IMR-90 (cell line): ENCODE data around the gene IFNGR1. TPM values are rescaled to one million over a fixed set of nuclear protein-coding genes. Genes with fewer than 3 reads are reported as not detected.

Experiments
- ATAC-seq: fragments of 200-7000 bp; cut with Tn5 transposase; 2 replicates; pipeline ENCODE4 v1.9.1; 2020; ENCODE audit warnings: low read depth, mild to moderate bottlenecking, moderate library complexity
- BruUV-seq: library from RNA; stranded (reverse); fragments of 400-500 nt; replicated peaks from 2 replicates; lab custom pipeline; 2021; lab: Mats Ljungman, UMichigan
- CTCF ChIA-PET: fragments of 300-600 bp; formaldehyde crosslinking; extraction: SDS; loops from one replicate; lab custom pipeline; 2021; ENCODE audit warnings: antibody characterized with exemption; lab: Yijun Ruan, JAX
- POLR2A ChIA-PET: fragments of 300-600 bp; sonication (Branson Sonifier 250); formaldehyde crosslinking; loops from one replicate; lab custom pipeline; 2022; ENCODE audit warnings: antibody characterized with exemption; ENCODE audit not compliant: unreplicated experiment; lab: Charles Lee
- DNase-seq: peaks from one replicate; pipeline ENCODE4 v3.0.0; 2013
- H2AFZ ChIP-seq: replicated peaks from 2 replicates; pipeline ENCODE3; 2013; ENCODE audit warnings: low read length, mild to moderate bottlenecking; ENCODE audit not compliant: poor library complexity
- H2AK5ac ChIP-seq: 2 replicates; pipeline ENCODE4 v1.6.1; 2013; ENCODE audit warnings: low read depth, low read length, inconsistent platforms
- H2AK9ac ChIP-seq: replicated peaks from 2 replicates; pipeline ENCODE3; 2013; ENCODE audit warnings: mild to moderate bottlenecking, low read depth, low read length, moderate library complexity; ENCODE audit not compliant: poor library complexity
- H2BK120ac ChIP-seq: 2 replicates; pipeline ENCODE4 v1.6.1; 2013; ENCODE audit warnings: low read depth, low read length, inconsistent platforms
- H2BK15ac ChIP-seq: 3 replicates; pipeline ENCODE4 v1.6.1; 2013; ENCODE audit warnings: low read depth, low read length, inconsistent platforms
- H2BK20ac ChIP-seq: 2 replicates; pipeline ENCODE4 v1.6.1; 2013; ENCODE audit warnings: low read depth, mild to moderate bottlenecking, inconsistent platforms, low read length, moderate library complexity
- H2BK5ac ChIP-seq: 2 replicates; pipeline ENCODE4 v1.6.1; 2013; ENCODE audit warnings: mild to moderate bottlenecking, low read depth, low read length, inconsistent platforms; ENCODE audit not compliant: poor library complexity, severe bottlenecking
- H3K14ac ChIP-seq: replicated peaks from 2 replicates; pipeline ENCODE4 v1.6.1; 2013; ENCODE audit warnings: low read depth, low read length, inconsistent platforms
- H3K18ac ChIP-seq: 2 replicates; pipeline ENCODE4 v1.6.1; 2013; ENCODE audit warnings: low read depth, low read length, control low read depth
- H3K23ac ChIP-seq: 2 replicates; pipeline ENCODE4 v1.6.1; 2013; ENCODE audit warnings: low read depth, low read length, inconsistent platforms
- H3K27ac ChIP-seq: 2 replicates; pipeline ENCODE4 v1.5.1; 2013; ENCODE audit warnings: mild to moderate bottlenecking, control low read depth, low read length; ENCODE audit not compliant: insufficient read depth
- H3K27me3 ChIP-seq: 2 replicates; pipeline ENCODE4 v1.6.1; 2013; ENCODE audit warnings: low read length; ENCODE audit not compliant: control insufficient read depth, insufficient read depth
- H3K36me3 ChIP-seq: 2 replicates; pipeline ENCODE4 v1.6.1; 2013; ENCODE audit warnings: low read length, mixed read lengths; ENCODE audit not compliant: control insufficient read depth, insufficient read depth
- H3K4ac ChIP-seq: 2 replicates; pipeline ENCODE4 v1.6.1; 2013; ENCODE audit warnings: low read depth, low read length, inconsistent platforms
- H3K4me1 ChIP-seq: 2 replicates; pipeline ENCODE4 v1.6.1; 2013; ENCODE audit warnings: low read length, mixed read lengths; ENCODE audit not compliant: control insufficient read depth, insufficient read depth
- H3K4me2 ChIP-seq: 2 replicates; pipeline ENCODE4 v1.6.1; 2013; ENCODE audit warnings: low read depth, mild to moderate bottlenecking, control low read depth, low read length, moderate library complexity
- H3K4me3 ChIP-seq: 2 replicates; pipeline ENCODE4 v1.5.1; 2013; ENCODE audit warnings: low read depth, mild to moderate bottlenecking, control low read depth, low read length, moderate library complexity; ENCODE audit not compliant: insufficient read depth
- H3K56ac ChIP-seq: 2 replicates; pipeline ENCODE4 v1.6.1; 2013; ENCODE audit warnings: low read length, inconsistent platforms; ENCODE audit not compliant: insufficient read depth; ENCODE audit errors: extremely low read depth
- H3K79me1 ChIP-seq, 2 experiments: 2 replicates each; pipeline ENCODE4 v1.6.1; 2013; ENCODE audit warnings: low read length in 2 of 2, inconsistent platforms in 1 of 2, low read depth in 1 of 2
- H3K9ac ChIP-seq: 2 replicates; pipeline ENCODE4 v1.6.1; 2013; ENCODE audit warnings: low read depth, low read length, control low read depth
- H3K9me1 ChIP-seq: 2 replicates; pipeline ENCODE4 v1.6.1; 2013; ENCODE audit warnings: low read length, inconsistent platforms; ENCODE audit not compliant: insufficient read depth
- H3K9me3 ChIP-seq: 2 replicates; pipeline ENCODE4 v1.6.1; 2013; ENCODE audit warnings: low read length; ENCODE audit not compliant: control insufficient read depth, insufficient read depth
- H4K20me1 ChIP-seq: 2 replicates; pipeline ENCODE4 v1.6.1; 2013; ENCODE audit warnings: low read length, inconsistent platforms; ENCODE audit not compliant: insufficient read depth
- H4K5ac ChIP-seq: 2 replicates; pipeline ENCODE4 v1.6.1; 2013; ENCODE audit warnings: mild to moderate bottlenecking, low read depth, low read length, control low read depth
- H4K8ac ChIP-seq, 2 experiments: 2 replicates each; pipeline ENCODE4 v1.6.1; 2013; ENCODE audit warnings: low read depth in 2 of 2, low read length in 2 of 2, control low read depth in 1 of 2, inconsistent platforms in 1 of 2
- H4K91ac ChIP-seq: 2 replicates; pipeline ENCODE4 v1.6.1; 2013; ENCODE audit warnings: low read depth, low read length, inconsistent platforms; ENCODE audit not compliant: insufficient read depth
- USF2 ChIP-seq: fragments of 150-350 bp; IDR thresholded peaks from 2 replicates; pipeline ENCODE4 v1.6.1; 2017; ENCODE audit warnings: mild to moderate bottlenecking, antibody characterized with exemption, low read length, low read depth
- dilution Hi-C: fragments of 300-500 bp; cut with HindIII; formaldehyde crosslinking; loops from one replicate; pipeline ENCODE4 v1.14.3; 2018; ENCODE audit warnings: low sequenced_read_pairs; ENCODE audit not compliant: unreplicated experiment
- in situ Hi-C: fragments of 300-500 bp; cut with MboI; formaldehyde crosslinking; loops from 3 replicates; pipeline ENCODE4 v1.14.3; 2019; ENCODE audit warnings: low sequenced_read_pairs, inconsistent platforms, mixed read lengths
- intact Hi-C: fragments of 100-400 bp; cut with micrococcal nuclease; formaldehyde crosslinking; loops from 2 replicates; pipeline ENCODE4 v1.10.0; 2022
- polyA plus RNA-seq, 3 experiments: library from polyadenylated mRNA; depleted of rRNA; stranded (reverse); fragments of >200 nt; gene quantifications; 2 replicates each; pipeline ENCODE4 v1.2.3, GENCODE V29; 2012; ENCODE audit warnings: low replicate concordance in 1 of 3
- total RNA-seq: library from RNA; depleted of rRNA; stranded (reverse); fragments of >200 nt; gene quantifications from 2 replicates; pipeline ENCODE4 v1.2.3, GENCODE V29; 2012

IFNGR1 gene
- total and polyA plus RNA-seq, 2 of the 4 experiments (the other 2 are of a cell fraction), result 19.1 to 25.6 TPM

GRCh38 chr6:137159912-137160311 is 59.3 kb downstream of the IFNGR1 start:
- BruUV-seq, result no TSS peak
- DNase-seq, result no peak

More at GRCh38 chr6:137159912-137160311, 59.3 kb downstream of the IFNGR1 start:
- intact Hi-C loops, result no loop called here
- no peak overlapping the region for H2AK9ac ChIP-seq
- H3K27me3 ChIP-seq, result peaks cover 3% of the 10 kb centered on the region; the same call in 1 of the 2 replicates
- POLR2A ChIA-PET, result no interaction called here
- in situ Hi-C loops, result no loop called here
- no peaks in the 10 kb centered on the region for H4K20me1 ChIP-seq
- H3K56ac ChIP-seq, result no peak overlapping the region
- H2BK20ac ChIP-seq, result no peak overlapping the region
- H2AK5ac ChIP-seq, result no peak overlapping the region
- H2BK15ac ChIP-seq, result no peak overlapping the region
- no peak overlapping the region for H3K4ac ChIP-seq
- dilution Hi-C loops, result no loop called here
- H3K27ac ChIP-seq, result no peak overlapping the region
- H3K18ac ChIP-seq, result no peak overlapping the region
- no peak overlapping the region for H2AFZ ChIP-seq
- TF ChIP-seq USF2, result no peak
- no peak overlapping the region for H3K23ac ChIP-seq
- H3K9me3 ChIP-seq, result peaks cover 6% of the 10 kb centered on the region
- no peaks in the 10 kb centered on the region for H3K4me1 ChIP-seq
- no peak for ATAC-seq
- no peaks in the 10 kb centered on the region for H3K36me3 ChIP-seq
- no peaks in the 10 kb centered on the region for H3K9me1 ChIP-seq
- H3K4me2 ChIP-seq, result no peak overlapping the region
- no peak overlapping the region for H4K91ac ChIP-seq
- no peaks in the 10 kb centered on the region for H3K79me1 ChIP-seq
- H2BK5ac ChIP-seq, result no peak overlapping the region
- H3K14ac ChIP-seq, result no peak overlapping the region
- H4K5ac ChIP-seq, result no peak overlapping the region
- H2BK120ac ChIP-seq, result no peak overlapping the region
- CTCF ChIA-PET, result no interaction called here
- no peak overlapping the region for H3K4me3 ChIP-seq
- H4K8ac ChIP-seq, result no peak overlapping the region
- H3K9ac ChIP-seq, result no peak overlapping the region
